ENCODE results near the gene XXYLT1.

The XXYLT1 gene

GRCh38 chr3:195198426-195199346 is 72.3 kb downstream of the XXYLT1 start:
- CTCF ChIA-PET: interaction anchor here (0.9 kb wide), 1 partner anchor 11 kb away, joined by 3 read pairs; no protein-coding TSS in a partner anchor
- DNase-seq (ENCODE audit: extremely low spot score): no peak
- TF ChIP-seq NFRKB (IDR thresholded peaks at IDR 0.05): no peak
- no peak for TF ChIP-seq LEF1 (IDR thresholded peaks at IDR 0.05; ENCODE audit: borderline replicate concordance)
- TF ChIP-seq ELF4 (IDR thresholded peaks at IDR 0.05): no peak
- TF ChIP-seq PKNOX1 (IDR thresholded peaks at IDR 0.05): no peak
- no peak for TF ChIP-seq HDGF (IDR thresholded peaks at IDR 0.05; ENCODE audit: borderline replicate concordance)
- no peak for TF ChIP-seq FOXK2 (IDR thresholded peaks at IDR 0.05)
- TF ChIP-seq FOXM1 (IDR thresholded peaks at IDR 0.05; ENCODE audit: borderline replicate concordance): no peak
- TF ChIP-seq TARDBP (IDR thresholded peaks at IDR 0.05): no peak
- TF ChIP-seq SP1 (IDR thresholded peaks at IDR 0.05): no peak
- TF ChIP-seq BHLHE40 (IDR thresholded peaks at IDR 0.05; ENCODE audit: borderline replicate concordance): no peak
- no peak for TF ChIP-seq FOXA1 (IDR thresholded peaks at IDR 0.05)
- TF ChIP-seq CTBP1 (IDR thresholded peaks at IDR 0.05; ENCODE audit: borderline replicate concordance): no peak
- no peak for TF ChIP-seq SUZ12 (IDR thresholded peaks at IDR 0.05)
- no peak for TF ChIP-seq L3MBTL2 (conservative IDR thresholded peaks at IDR 0.05)
- no peak for TF ChIP-seq ARNT (IDR thresholded peaks at IDR 0.05)
- no peak for TF ChIP-seq ZNF384 (IDR thresholded peaks at IDR 0.05)
- POLR2A ChIA-PET: no interaction called here

GRCh38 chr3:195197765-195198425 is 73.1 kb downstream of the XXYLT1 start:
- no peak for DNase-seq (ENCODE audit: extremely low spot score)
- CTCF ChIA-PET: no interaction called here
- POLR2A ChIA-PET: no interaction called here
- no peak for TF ChIP-seq ARNT (IDR thresholded peaks at IDR 0.05)
- TF ChIP-seq PKNOX1 (IDR thresholded peaks at IDR 0.05): no peak
- no peak for TF ChIP-seq FOXM1 (IDR thresholded peaks at IDR 0.05; ENCODE audit: borderline replicate concordance)
- TF ChIP-seq FOXA1 (IDR thresholded peaks at IDR 0.05): no peak
- TF ChIP-seq SUZ12 (IDR thresholded peaks at IDR 0.05): no peak
- TF ChIP-seq FOXK2 (IDR thresholded peaks at IDR 0.05): no peak
- TF ChIP-seq CTBP1 (IDR thresholded peaks at IDR 0.05; ENCODE audit: borderline replicate concordance): no peak
- TF ChIP-seq ZNF384 (IDR thresholded peaks at IDR 0.05): no peak
- TF ChIP-seq HDGF (IDR thresholded peaks at IDR 0.05; ENCODE audit: borderline replicate concordance): no peak
- TF ChIP-seq TARDBP (IDR thresholded peaks at IDR 0.05): no peak
- no peak for TF ChIP-seq NFRKB (IDR thresholded peaks at IDR 0.05)
- no peak for TF ChIP-seq LEF1 (IDR thresholded peaks at IDR 0.05; ENCODE audit: borderline replicate concordance)
- TF ChIP-seq L3MBTL2 (conservative IDR thresholded peaks at IDR 0.05): no peak
- no peak for TF ChIP-seq ELF4 (IDR thresholded peaks at IDR 0.05)

- no peak for DNase-seq (ENCODE audit: extremely low spot score)
- TF ChIP-seq BHLHE40 (IDR thresholded peaks at IDR 0.05; ENCODE audit: borderline replicate concordance) (no peak), ELF4 (IDR thresholded peaks at IDR 0.05) (no peak), HDGF (IDR thresholded peaks at IDR 0.05; ENCODE audit: borderline replicate concordance) (no peak), CTBP1 (IDR thresholded peaks at IDR 0.05; ENCODE audit: borderline replicate concordance) (no peak), SUZ12 (IDR thresholded peaks at IDR 0.05) (no peak), NFRKB (IDR thresholded peaks at IDR 0.05) (no peak), L3MBTL2 (conservative IDR thresholded peaks at IDR 0.05) (no peak), LEF1 (IDR thresholded peaks at IDR 0.05; ENCODE audit: borderline replicate concordance) (no peak)
- POLR2A ChIA-PET: interaction anchor here (1.5 kb wide), 1 partner anchor 12 kb away, joined by 4 read pairs; no protein-coding TSS in a partner anchor
- CTCF ChIA-PET: no interaction called here
Observed at GRCh38 chr3:195196266-195196665, 74.7 kb downstream of the XXYLT1 start.

- ChIA-PET POLR2A (interaction anchor here (0.6 to 1.5 kb wide), 2 partner anchors 11 to 28 kb away, joined by 3 to 4 read pairs; no protein-coding TSS in a partner anchor), CTCF (interaction anchor here (0.6 to 0.9 kb wide), 2 partner anchors 47 to 583 kb away, joined by 3 read pairs; no protein-coding TSS in a partner anchor)
- no peak for DNase-seq (ENCODE audit: extremely low spot score)
- TF ChIP-seq BHLHE40 (IDR thresholded peaks at IDR 0.05; ENCODE audit: borderline replicate concordance) (no peak), PKNOX1 (IDR thresholded peaks at IDR 0.05) (no peak), ARNT (IDR thresholded peaks at IDR 0.05) (no peak), ELF4 (IDR thresholded peaks at IDR 0.05) (no peak), SP1 (IDR thresholded peaks at IDR 0.05) (no peak), SUZ12 (IDR thresholded peaks at IDR 0.05) (no peak), HDGF (IDR thresholded peaks at IDR 0.05; ENCODE audit: borderline replicate concordance) (no peak), LEF1 (IDR thresholded peaks at IDR 0.05; ENCODE audit: borderline replicate concordance) (no peak), FOXA1 (IDR thresholded peaks at IDR 0.05) (no peak)
Observed at GRCh38 chr3:195195321-195196209, 75.4 kb downstream of the XXYLT1 start.

Data from HEK293T (cell line).